WTC11 (cell line): ENCODE data around the gene CNP. TPM values are rescaled to one million over a fixed set of nuclear protein-coding genes. Genes with fewer than 3 reads are reported as not detected.

ENCODE experiments used
- ATAC-seq: fragments of 200-7000 bp; cut with Tn5 transposase; 2 replicates; pipeline ENCODE4 v1.10.0; 2021; ENCODE audit warnings: mild to moderate bottlenecking, moderate library complexity
- CTCF ChIA-PET: fragments of 300-600 bp; sonication (Branson Sonifier 250); formaldehyde crosslinking; loops from one replicate; lab custom pipeline; 2021; ENCODE audit warnings: antibody characterized with exemption; lab: Charles Lee
- POLR2A ChIA-PET: fragments of 350-600 bp; sonication (Branson Sonifier 250); formaldehyde crosslinking; loops from one replicate; lab custom pipeline; 2021; ENCODE audit warnings: antibody characterized with exemption; lab: Charles Lee
- DNase-seq: peaks from one replicate; pipeline ENCODE4 v3.0.0; 2021; ENCODE audit warnings: low spot score
- H3K27ac Mint-ChIP-seq: 2 replicates; pipeline ENCODE4 v1.8.0; 2021; ENCODE audit warnings: mixed read lengths
- H3K27me3 Mint-ChIP-seq: 2 replicates; pipeline ENCODE4 v1.8.0; 2021; ENCODE audit warnings: low read depth, mild to moderate bottlenecking, moderate library complexity, mixed read lengths
- H3K36me3 Mint-ChIP-seq: 2 replicates; pipeline ENCODE4 v1.8.0; 2021; ENCODE audit warnings: mixed read lengths
- H3K4me1 Mint-ChIP-seq: 2 replicates; pipeline ENCODE4 v1.8.0; 2022; ENCODE audit warnings: mixed read lengths
- H3K4me3 Mint-ChIP-seq: 2 replicates; pipeline ENCODE4 v1.8.0; 2021; ENCODE audit warnings: mild to moderate bottlenecking, moderate library complexity, mixed read lengths
- H3K9me3 Mint-ChIP-seq: 2 replicates; pipeline ENCODE4 v1.8.0; 2021; ENCODE audit warnings: mixed read lengths
- ATF1 ChIP-seq: sonication (generic); formaldehyde crosslinking; IDR thresholded peaks from 2 replicates; pipeline ENCODE4 v1.8.1; 2023; ENCODE audit warnings: mild to moderate bottlenecking, moderate library complexity, missing genetic modification reagents
- GABPB1 ChIP-seq: sonication (generic); formaldehyde crosslinking; IDR thresholded peaks from 2 replicates; pipeline ENCODE4 v1.8.1; 2023; ENCODE audit warnings: mild to moderate bottlenecking, missing genetic modification reagents
- GTF2I ChIP-seq: fragments of 250-450 bp; sonication (Bioruptor Pico); conservative IDR thresholded peaks from 2 replicates; pipeline ENCODE4 v1.4.0; 2021; ENCODE audit warnings: mild to moderate bottlenecking
- IRF2 ChIP-seq: sonication (generic); formaldehyde crosslinking; IDR thresholded peaks from 2 replicates; pipeline ENCODE4 v1.8.0; 2022; ENCODE audit warnings: low read depth, missing genetic modification reagents, borderline replicate concordance
- JAZF1 ChIP-seq: fragments of 250-450 bp; sonication (Bioruptor Pico); IDR thresholded peaks from 2 replicates; pipeline ENCODE4 v1.9.0; 2021; ENCODE audit warnings: moderate library complexity, mild to moderate bottlenecking, inconsistent platforms
- MAX ChIP-seq: sonication (generic); formaldehyde crosslinking; IDR thresholded peaks from 2 replicates; pipeline ENCODE4 v1.8.0; 2022; ENCODE audit warnings: mild to moderate bottlenecking, missing genetic modification reagents
- MLX ChIP-seq: sonication (generic); formaldehyde crosslinking; IDR thresholded peaks from 2 replicates; pipeline ENCODE4 v1.8.1; 2023; ENCODE audit warnings: mild to moderate bottlenecking, missing genetic modification reagents, moderate library complexity
- MYBL2 ChIP-seq: sonication (generic); formaldehyde crosslinking; IDR thresholded peaks from 2 replicates; pipeline ENCODE4 v1.8.1; 2023; ENCODE audit warnings: mild to moderate bottlenecking, moderate library complexity, missing genetic modification reagents
- PRDM15 ChIP-seq: sonication (generic); formaldehyde crosslinking; IDR thresholded peaks from 2 replicates; pipeline ENCODE4 v1.8.0; 2022; ENCODE audit warnings: missing genetic modification reagents
- PRRX2 ChIP-seq: fragments of 250-450 bp; sonication (Bioruptor Pico); IDR thresholded peaks from 2 replicates; pipeline ENCODE4 v1.8.0; 2021; ENCODE audit warnings: mild to moderate bottlenecking
- TEAD1 ChIP-seq: sonication (generic); formaldehyde crosslinking; IDR thresholded peaks from 2 replicates; pipeline ENCODE4 v1.8.0; 2022; ENCODE audit warnings: mild to moderate bottlenecking, missing genetic modification reagents
- ZBTB43 ChIP-seq: sonication (generic); formaldehyde crosslinking; IDR thresholded peaks from 2 replicates; pipeline ENCODE4 v1.8.1; 2023; ENCODE audit warnings: mild to moderate bottlenecking, missing genetic modification reagents
- ZNF138 ChIP-seq: sonication (generic); formaldehyde crosslinking; conservative IDR thresholded peaks from 2 replicates; pipeline ENCODE4 v1.8.1; 2022; ENCODE audit warnings: mild to moderate bottlenecking, moderate library complexity, missing genetic modification reagents
- ZNF219 ChIP-seq: sonication (generic); formaldehyde crosslinking; IDR thresholded peaks from 2 replicates; pipeline ENCODE4 v1.8.0; 2023; ENCODE audit warnings: missing genetic modification reagents, mild to moderate bottlenecking, borderline replicate concordance
- total RNA-seq: library from RNA; stranded (reverse); gene quantifications from 3 replicates; pipeline ENCODE4 v1.2.3, GENCODE V29; 2021
- TF ChIP-seq, protein P1 (sequence below): fragments of 200-600 bp; IDR thresholded peaks from 2 replicates; pipeline ENCODE4 v1.8.0; 2022; ENCODE audit warnings: antibody characterized with exemption
- TF ChIP-seq, protein P2 (sequence below): sonication (generic); formaldehyde crosslinking; IDR thresholded peaks from 2 replicates; pipeline ENCODE4 v1.8.0; 2022; ENCODE audit warnings: mild to moderate bottlenecking, missing genetic modification reagents
- TF ChIP-seq, protein P3 (sequence below): sonication (generic); formaldehyde crosslinking; IDR thresholded peaks from 2 replicates; pipeline ENCODE4 v1.8.1; 2022; ENCODE audit warnings: low read depth, missing genetic modification reagents, borderline replicate concordance
- TF ChIP-seq, protein P4 (sequence below): sonication (generic); formaldehyde crosslinking; IDR thresholded peaks from 2 replicates; pipeline ENCODE4 v1.8.1; 2023; ENCODE audit warnings: mild to moderate bottlenecking, missing genetic modification reagents, moderate library complexity
- TF ChIP-seq, protein P5 (sequence below): fragments of 250-450 bp; sonication (Bioruptor Pico); IDR thresholded peaks from 2 replicates; pipeline ENCODE4 v1.9.0; 2021; ENCODE audit warnings: mild to moderate bottlenecking

CNP gene
- total RNA-seq, 1 experiment from 2014 or later, result 52.5 TPM

DNA sequence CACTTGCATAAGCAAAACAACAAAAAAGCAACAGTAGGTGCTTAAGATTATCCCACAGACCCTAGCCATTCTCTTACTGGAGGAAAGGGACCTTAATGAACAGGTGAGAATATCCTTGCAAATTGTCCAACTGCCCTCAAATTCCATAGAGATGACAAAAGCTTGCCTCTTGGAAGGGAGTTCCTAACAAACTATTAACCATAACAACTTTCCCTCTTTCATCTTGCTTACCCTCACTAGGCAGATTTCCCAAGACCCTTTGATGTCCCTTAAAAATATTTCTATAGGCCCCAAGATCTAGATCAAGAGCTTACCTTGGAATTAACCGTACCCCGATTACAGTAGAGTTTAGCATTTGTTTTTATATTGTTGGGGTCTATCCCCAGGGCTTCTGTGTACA is 21.8 kb downstream of the CNP start (continued):
- TF ChIP-seq, protein P1, sequence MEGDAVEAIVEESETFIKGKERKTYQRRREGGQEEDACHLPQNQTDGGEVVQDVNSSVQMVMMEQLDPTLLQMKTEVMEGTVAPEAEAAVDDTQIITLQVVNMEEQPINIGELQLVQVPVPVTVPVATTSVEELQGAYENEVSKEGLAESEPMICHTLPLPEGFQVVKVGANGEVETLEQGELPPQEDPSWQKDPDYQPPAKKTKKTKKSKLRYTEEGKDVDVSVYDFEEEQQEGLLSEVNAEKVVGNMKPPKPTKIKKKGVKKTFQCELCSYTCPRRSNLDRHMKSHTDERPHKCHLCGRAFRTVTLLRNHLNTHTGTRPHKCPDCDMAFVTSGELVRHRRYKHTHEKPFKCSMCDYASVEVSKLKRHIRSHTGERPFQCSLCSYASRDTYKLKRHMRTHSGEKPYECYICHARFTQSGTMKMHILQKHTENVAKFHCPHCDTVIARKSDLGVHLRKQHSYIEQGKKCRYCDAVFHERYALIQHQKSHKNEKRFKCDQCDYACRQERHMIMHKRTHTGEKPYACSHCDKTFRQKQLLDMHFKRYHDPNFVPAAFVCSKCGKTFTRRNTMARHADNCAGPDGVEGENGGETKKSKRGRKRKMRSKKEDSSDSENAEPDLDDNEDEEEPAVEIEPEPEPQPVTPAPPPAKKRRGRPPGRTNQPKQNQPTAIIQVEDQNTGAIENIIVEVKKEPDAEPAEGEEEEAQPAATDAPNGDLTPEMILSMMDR, result no peak
- TF ChIP-seq MLX (no peak), ZNF219 (CRISPR knock-in tag) (no peak), MYBL2 (no peak), MAX (CRISPR knock-in tag) (no peak)

GRCh38 chr17:41989702-41990419 is 23.3 kb downstream of the CNP start:
- Mint-ChIP-seq H3K4me1 (no peaks in the 10 kb centered on the region), H3K27ac (no peak overlapping the region), H3K9me3 (no peaks in the 10 kb centered on the region), H3K36me3 (peaks cover 91% of the 10 kb centered on the region), H3K4me3 (no peak overlapping the region), H3K27me3 (no peaks in the 10 kb centered on the region)
- DNase-seq (no peak), ATAC-seq (no peak)
- TF ChIP-seq GABPB1 (CRISPR knock-in tag) (peak; percentile 66; the same call in 1 of the 2 replicates), ZBTB43 (CRISPR knock-in tag) (no peak), JAZF1 (no peak), ZNF138 (CRISPR knock-in tag) (no peak), PRRX2 (CRISPR knock-in tag) (no peak), MAX (CRISPR knock-in tag) (no peak)
- TF ChIP-seq, protein P2, sequence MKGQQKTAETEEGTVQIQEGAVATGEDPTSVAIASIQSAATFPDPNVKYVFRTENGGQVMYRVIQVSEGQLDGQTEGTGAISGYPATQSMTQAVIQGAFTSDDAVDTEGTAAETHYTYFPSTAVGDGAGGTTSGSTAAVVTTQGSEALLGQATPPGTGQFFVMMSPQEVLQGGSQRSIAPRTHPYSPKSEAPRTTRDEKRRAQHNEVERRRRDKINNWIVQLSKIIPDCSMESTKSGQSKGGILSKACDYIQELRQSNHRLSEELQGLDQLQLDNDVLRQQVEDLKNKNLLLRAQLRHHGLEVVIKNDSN (CRISPR knock-in tag), result no peak
- TF ChIP-seq, protein P3, sequence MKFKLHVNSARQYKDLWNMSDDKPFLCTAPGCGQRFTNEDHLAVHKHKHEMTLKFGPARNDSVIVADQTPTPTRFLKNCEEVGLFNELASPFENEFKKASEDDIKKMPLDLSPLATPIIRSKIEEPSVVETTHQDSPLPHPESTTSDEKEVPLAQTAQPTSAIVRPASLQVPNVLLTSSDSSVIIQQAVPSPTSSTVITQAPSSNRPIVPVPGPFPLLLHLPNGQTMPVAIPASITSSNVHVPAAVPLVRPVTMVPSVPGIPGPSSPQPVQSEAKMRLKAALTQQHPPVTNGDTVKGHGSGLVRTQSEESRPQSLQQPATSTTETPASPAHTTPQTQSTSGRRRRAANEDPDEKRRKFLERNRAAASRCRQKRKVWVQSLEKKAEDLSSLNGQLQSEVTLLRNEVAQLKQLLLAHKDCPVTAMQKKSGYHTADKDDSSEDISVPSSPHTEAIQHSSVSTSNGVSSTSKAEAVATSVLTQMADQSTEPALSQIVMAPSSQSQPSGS, result no peak
- POLR2A ChIA-PET, result no interaction called here
- CTCF ChIA-PET, result no interaction called here

GRCh38 chr17:41992576-41992975 is 26.0 kb downstream of the CNP start:
- DNase-seq, result no peak
- H3K27ac Mint-ChIP-seq, result no peak overlapping the region
- no peak overlapping the region for H3K4me3 Mint-ChIP-seq
- no peaks in the 10 kb centered on the region for H3K27me3 Mint-ChIP-seq
- H3K9me3 Mint-ChIP-seq, result no peaks in the 10 kb centered on the region
- H3K4me1 Mint-ChIP-seq, result no peaks in the 10 kb centered on the region
- peaks cover 91% of the 10 kb centered on the region for H3K36me3 Mint-ChIP-seq
- ATAC-seq, result no peak
- CTCF ChIA-PET, result interaction anchor here (0.9 kb wide), 1 partner anchor 62 kb away, joined by 3 read pairs; the partner anchor contains the start of gene ODAD4
- POLR2A ChIA-PET, result no interaction called here
- TF ChIP-seq ATF1 (CRISPR knock-in tag) (no peak), ZBTB43 (CRISPR knock-in tag) (no peak), IRF2 (CRISPR knock-in tag) (no peak), PRDM15 (CRISPR knock-in tag) (no peak), TEAD1 (no peak), GTF2I (no peak), MAX (CRISPR knock-in tag) (no peak)
- TF ChIP-seq, protein P4, sequence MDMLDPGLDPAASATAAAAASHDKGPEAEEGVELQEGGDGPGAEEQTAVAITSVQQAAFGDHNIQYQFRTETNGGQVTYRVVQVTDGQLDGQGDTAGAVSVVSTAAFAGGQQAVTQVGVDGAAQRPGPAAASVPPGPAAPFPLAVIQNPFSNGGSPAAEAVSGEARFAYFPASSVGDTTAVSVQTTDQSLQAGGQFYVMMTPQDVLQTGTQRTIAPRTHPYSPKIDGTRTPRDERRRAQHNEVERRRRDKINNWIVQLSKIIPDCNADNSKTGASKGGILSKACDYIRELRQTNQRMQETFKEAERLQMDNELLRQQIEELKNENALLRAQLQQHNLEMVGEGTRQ, result no peak
- TF ChIP-seq, protein P5, sequence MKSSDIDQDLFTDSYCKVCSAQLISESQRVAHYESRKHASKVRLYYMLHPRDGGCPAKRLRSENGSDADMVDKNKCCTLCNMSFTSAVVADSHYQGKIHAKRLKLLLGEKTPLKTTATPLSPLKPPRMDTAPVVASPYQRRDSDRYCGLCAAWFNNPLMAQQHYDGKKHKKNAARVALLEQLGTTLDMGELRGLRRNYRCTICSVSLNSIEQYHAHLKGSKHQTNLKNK (CRISPR knock-in tag), result no peak
